Measurements from ENCODE around the gene GABRA5.
"Not testable (repeated sequence)": the region's sequence is repeated elsewhere in the genome, so short reads cannot be mapped to it uniquely, and the experiment has no call there.

GABRA5 gene

DNA sequence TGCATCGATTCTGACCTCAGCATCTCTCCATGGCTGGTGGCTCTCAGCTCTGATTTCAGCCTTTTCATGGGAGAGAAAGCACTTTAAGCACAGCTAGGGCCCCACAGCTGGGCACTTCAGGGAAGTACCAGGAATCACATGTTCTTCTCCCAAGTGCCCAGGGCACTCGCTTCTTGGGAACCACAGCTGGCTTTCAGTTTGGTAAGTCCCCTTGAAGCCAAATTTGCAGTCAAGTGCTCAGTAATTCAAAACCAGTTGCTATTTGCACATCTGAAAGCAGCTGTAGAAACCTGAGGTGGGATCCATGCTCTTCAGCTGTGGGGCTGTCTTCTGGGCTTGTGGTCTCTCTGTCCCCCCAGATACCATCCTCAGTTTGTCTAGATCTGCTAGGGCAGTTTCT lies 12.8 kb downstream of the GABRA5 start:
- DNase-seq, result no peak

DNA sequence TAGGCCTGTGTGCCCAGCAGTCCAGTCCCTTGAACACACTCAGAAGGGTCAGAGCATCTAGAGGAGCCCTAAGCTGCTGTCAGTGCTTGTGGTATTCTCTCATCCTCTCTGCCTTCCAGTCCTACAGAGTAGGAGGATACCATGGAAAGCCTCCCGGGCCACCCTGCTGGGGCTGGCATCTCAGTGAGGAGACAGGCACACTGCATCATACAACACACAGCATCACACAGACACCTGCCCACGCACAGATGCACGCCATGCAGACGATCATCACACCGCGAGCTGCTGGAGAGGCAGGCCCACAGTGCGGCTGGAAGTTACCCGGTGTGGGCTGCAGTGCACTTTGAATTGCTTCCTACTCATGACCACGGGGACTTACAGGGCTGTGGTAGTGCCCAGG lies 15.2 kb downstream of the GABRA5 start:
- no peak for DNase-seq

- no peak for DNase-seq
These were observed 15.9 kb downstream of the GABRA5 start for GRCh38 chr15:26882616-26883365.

GRCh38 chr15:26883466-26883865 lies 16.6 kb downstream of the GABRA5 start:
- no peak for DNase-seq

DNA sequence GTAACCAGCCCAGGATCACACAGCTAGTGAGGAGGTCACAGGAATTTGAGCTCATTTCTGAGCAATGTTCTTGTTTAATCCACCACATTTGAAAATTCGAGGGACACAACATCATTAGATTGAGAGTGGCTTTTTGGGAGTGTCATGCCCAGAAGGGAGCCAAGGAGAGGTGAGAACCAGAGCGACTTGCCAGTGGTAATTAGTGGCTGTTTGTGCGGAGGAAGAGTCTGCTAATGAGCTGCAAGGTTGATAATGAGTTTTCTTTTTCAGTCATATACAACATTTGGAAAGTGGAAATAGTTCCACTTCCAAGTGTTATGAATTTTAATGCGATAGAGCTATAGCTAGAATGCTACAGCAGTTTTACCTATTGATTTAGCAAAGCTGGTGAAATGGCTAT lies 19.7 kb downstream of the GABRA5 start:
- DNase-seq, result no peak

- DNase-seq, result no peak
These were observed 21.2 kb downstream of the GABRA5 start for GRCh38 chr15:26887926-26888666.

- DNase-seq, result no peak
These were observed 21.9 kb downstream of the GABRA5 start for GRCh38 chr15:26888761-26889160.

DNA sequence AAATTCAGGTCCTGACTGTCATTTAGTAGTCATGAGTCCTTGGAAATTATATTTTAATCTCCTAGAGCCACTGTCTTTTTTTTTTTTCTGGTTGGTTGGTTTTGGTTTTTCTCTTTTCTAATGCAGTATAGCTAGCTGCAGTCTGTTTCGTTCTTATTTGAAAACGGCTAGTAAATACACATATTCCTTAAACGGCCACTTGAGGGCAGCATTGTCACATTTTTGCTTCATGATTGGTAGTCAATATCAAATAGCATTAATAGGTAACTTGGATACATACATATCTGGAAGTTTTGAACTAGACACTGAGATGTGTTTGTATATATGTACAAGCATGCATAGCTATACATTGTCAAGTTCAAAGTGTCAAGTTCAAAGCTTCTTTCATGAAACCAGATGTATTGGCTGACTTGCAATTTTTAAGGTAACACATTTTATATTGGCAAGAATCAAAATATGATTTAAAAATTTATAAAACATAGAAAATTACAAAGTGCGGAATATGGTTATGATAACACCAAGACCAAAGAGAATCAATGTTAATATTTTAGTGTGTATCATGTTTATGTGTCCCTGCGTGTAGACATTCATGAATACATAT lies 22.5 kb downstream of the GABRA5 start:
- DNase-seq, result peak in 1 of 2 experiments; percentile 40

- DNase-seq, result no peak
These were observed 23.6 kb downstream of the GABRA5 start for GRCh38 chr15:26890451-26890850.

- no peak for DNase-seq
These were observed 24.1 kb downstream of the GABRA5 start for GRCh38 chr15:26890988-26891387.

GRCh38 chr15:26891448-26892181 lies 24.8 kb downstream of the GABRA5 start:
- peak in 1 of 2 experiments; percentile 21 for DNase-seq

DNA sequence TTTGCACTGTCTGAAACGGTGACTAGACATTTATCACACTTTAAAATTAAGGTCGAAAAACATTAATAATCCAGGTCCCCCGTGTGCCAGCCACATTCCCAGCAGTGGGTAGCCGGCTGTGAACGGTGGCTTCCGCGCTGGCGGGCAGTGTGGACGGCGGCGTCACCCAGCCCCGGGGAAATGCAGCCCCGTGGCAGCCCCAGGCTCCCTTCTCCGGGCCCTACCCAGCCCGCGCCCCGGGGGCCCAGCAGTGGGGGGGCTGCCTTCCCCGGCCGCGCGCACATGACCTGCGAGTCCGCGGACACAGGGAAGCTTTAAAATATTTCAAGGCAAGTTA lies 25.3 kb downstream of the GABRA5 start:
- DNase-seq, result no peak

DNA sequence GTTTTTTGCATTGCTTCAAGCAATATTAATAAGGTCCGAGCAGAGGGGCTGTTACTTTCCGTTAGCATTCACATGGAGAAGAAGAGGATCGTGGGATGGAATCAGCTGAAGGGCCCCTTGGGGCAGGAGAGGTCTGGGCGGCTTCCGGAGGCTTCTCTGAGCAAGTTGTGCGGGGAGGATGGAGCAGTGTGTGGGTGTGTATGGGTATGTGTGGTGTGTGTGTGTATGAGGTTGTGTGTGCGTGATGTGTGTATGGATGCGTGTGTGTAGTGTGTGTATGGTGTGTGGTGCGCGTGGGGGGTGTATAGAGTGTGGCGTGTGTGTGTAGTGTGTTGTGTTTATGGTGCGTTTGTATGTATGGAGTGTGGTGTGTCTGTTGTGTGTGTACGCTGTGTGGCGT lies 25.8 kb downstream of the GABRA5 start:
- no peak for DNase-seq

GRCh38 chr15:26893351-26894065 lies 26.6 kb downstream of the GABRA5 start:
- no peak for DNase-seq

DNA sequence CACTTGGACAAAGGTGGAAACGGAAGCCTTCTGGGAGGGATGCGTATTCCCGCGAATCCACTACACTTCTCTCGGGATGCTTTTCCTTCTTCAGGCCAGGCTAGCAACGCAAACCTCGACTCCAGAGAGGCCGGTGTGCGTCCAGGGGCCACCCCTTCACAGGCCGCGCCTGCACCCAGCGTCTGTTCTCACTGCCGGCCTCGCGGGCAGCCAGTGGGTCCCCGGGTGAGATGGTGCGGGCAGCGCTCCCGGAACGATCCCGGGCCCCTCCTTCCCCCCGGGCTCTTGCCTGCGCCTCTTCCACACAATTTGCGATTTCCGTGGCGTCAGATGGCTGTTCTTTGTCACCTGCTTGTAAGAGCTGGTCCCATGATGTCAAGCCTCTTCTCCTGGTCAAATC lies 27.3 kb downstream of the GABRA5 start:
- no peak for DNase-seq

DNA sequence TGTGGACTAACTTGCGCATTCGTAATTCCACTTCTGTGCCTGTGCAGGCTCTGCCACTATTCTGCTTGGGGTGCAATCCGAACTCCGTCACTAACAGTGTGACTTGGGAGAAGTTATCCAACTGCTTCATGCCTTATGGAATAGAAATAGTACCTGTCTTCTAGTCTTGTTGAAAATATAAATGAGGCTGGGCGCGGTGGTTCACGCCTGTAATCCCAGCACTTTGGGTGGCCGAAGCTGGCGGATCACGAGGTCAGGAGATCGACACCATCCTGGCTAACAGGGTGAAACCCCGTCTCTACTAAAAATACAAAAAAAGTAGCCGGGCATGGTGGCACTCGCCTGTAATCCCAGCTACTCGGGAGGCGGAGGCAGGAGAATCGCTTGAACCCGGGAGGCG lies 28.5 kb downstream of the GABRA5 start:
- DNase-seq, result not testable (repeated sequence)

DNA sequence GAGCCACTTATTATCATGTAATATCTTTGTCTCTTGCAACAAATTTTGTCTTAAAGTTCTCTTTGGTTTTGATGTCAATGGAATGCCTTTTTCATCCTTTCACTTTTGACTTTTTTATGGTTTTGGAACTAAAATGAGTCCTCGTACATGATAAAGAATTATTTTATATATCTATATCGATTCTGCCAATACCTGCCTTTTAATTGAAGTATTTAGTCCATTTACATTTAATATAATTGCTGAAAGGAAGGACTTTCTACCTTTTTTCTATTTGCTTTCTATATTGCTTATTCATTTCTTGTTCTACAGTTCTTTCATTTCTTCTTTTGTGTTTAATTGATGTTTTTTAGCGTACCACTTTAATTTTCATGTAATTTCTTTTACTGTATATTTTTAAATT lies 32.8 kb downstream of the GABRA5 start:
- DNase-seq, result no peak

DNA sequence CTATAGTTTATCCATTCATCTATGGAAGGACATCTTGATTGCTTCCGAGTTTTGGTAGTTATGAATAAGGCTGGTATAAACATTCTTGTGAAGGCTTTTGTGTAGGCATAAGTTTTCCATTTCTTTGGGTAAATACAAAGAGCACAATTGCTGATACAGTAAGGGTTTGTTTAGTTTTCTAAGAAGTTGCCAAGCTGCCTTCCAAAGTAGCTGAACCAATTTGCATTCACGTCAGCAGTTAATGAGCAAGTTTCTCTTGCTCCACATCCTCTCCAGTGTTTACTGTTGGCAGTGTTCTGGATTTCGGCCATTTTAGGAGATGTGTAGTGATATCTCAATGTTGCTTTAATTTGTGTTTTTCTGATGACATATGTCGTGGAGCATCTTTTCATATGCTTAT lies 34.2 kb downstream of the GABRA5 start:
- no peak for DNase-seq

DNA sequence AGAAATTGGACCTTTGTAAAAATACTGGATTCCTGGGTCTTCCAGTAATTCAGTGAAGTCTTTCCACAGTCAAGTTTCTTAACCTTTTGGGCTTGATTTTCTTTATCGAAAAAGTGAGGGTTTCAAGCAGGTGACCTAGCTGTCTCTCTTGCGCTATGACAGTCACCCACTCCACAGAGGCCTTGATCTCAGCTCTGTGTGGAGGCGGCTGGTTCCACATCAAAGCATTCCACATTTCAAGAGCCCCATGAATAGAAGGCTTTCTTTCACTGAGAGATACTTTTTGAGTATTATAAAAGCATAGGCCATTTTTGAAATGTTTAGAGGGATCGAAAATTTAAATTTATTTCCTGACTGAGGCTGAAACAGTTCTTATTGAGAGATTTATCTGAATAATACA lies 43.9 kb downstream of the GABRA5 start:
- no peak for DNase-seq

GRCh38 chr15:26921433-26921832 lies 54.6 kb downstream of the GABRA5 start:
- DNase-seq, result no peak

GRCh38 chr15:26926081-26926480 lies 59.2 kb downstream of the GABRA5 start:
- no peak for DNase-seq

DNA sequence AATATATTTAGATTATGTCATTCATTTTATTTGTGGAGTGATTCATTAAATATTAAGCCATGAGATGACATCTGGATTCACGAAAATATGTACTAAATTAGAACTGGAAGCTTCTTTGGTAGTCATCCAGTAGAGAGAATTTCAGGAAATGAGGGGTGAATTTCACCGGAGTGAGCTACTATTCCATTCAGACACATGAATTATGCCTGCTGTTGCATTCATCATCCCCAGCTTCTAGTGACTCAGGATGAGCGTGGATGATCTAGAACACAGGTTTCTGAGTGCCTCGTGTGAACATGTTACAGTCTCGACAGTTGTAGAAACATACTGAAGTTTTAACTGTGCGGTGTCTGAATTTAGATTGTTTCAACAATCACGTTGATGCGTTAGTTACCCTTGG lies 61.2 kb downstream of the GABRA5 start:
- no peak for DNase-seq

DNA sequence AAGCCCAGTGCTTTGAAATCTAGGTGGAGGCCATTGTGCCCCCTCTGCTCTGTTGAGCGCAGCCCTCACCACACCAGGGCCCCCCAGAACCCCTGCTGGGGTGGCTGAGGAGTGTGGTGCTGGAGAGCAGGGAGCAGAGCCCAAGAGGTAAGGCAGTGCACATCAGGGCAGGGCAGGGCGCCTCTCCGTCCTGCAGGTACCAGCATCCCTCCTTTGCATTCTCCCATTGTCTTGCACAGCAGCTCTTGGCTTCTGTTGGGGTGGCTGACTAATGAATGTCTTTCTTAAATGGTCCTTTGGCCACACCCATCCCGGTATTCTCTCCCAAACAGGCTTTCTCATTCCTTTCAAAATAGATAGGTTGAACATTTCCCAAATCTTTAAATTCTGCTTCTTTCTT lies 62.7 kb downstream of the GABRA5 start:
- DNase-seq, result no peak
